Measurements from ENCODE around the gene PPAN. TPM values are rescaled to one million over a fixed set of nuclear protein-coding genes. Genes with fewer than 3 reads are reported as not detected.

PPAN gene
- total RNA-seq, 2 donors from 2014 or later = 14.6 to 39.0 TPM

- no peak for TF ChIP-seq CTCF (IDR thresholded peaks at IDR 0.05)
- H3K27ac ChIP-seq = no peak overlapping the region
- no peaks in the 10 kb centered on the region for H3K9me3 ChIP-seq
- no peak overlapping the region for H3K4me3 ChIP-seq
- peaks cover 0 to 6% of the 10 kb centered on the region in 2 donors for H3K4me1 ChIP-seq (ENCODE audit: control insufficient read depth in 1 of 2, low read depth in 2 of 2)
- no peaks in the 10 kb centered on the region for H3K27me3 ChIP-seq (replicated peaks; ENCODE audit: insufficient read depth)
- no peaks in the 10 kb centered on the region for H3K36me3 ChIP-seq
- DNase-seq (ENCODE audit: low spot score) (no peak), ATAC-seq (ENCODE audit: insufficient number of reproducible peaks, low FRiP score, low read depth) (no peak)
Measured at GRCh38 chr19:10088949-10089554, 17.1 kb upstream of the PPAN start.

- H3K4me3 ChIP-seq = no peak overlapping the region
- ATAC-seq (ENCODE audit: insufficient number of reproducible peaks, low FRiP score, low read depth) (no peak), DNase-seq (ENCODE audit: low spot score) (no peak)
- no peak overlapping the region for H3K27ac ChIP-seq
- TF ChIP-seq CTCF (IDR thresholded peaks at IDR 0.05) = no peak
- H3K9me3 ChIP-seq = no peaks in the 10 kb centered on the region
- H3K4me1 ChIP-seq (ENCODE audit: control insufficient read depth in 1 of 2, low read depth in 2 of 2) = peaks cover 0 to 6% of the 10 kb centered on the region in 2 donors
- no peaks in the 10 kb centered on the region for H3K27me3 ChIP-seq (replicated peaks; ENCODE audit: insufficient read depth)
- no peaks in the 10 kb centered on the region for H3K36me3 ChIP-seq
Measured at GRCh38 chr19:10089801-10090375, 16.3 kb upstream of the PPAN start.

- peaks cover 0 to 14% of the 10 kb centered on the region in 2 donors for H3K4me1 ChIP-seq (ENCODE audit: control insufficient read depth in 1 of 2, low read depth in 2 of 2)
- H3K36me3 ChIP-seq = no peaks in the 10 kb centered on the region
- no peaks in the 10 kb centered on the region for H3K9me3 ChIP-seq
- no peak overlapping the region for H3K27ac ChIP-seq
- H3K4me3 ChIP-seq = no peak overlapping the region
- ATAC-seq (ENCODE audit: insufficient number of reproducible peaks, low FRiP score, low read depth) (no peak), DNase-seq (ENCODE audit: low spot score) (no peak)
- no peaks in the 10 kb centered on the region for H3K27me3 ChIP-seq (replicated peaks; ENCODE audit: insufficient read depth)
- TF ChIP-seq CTCF (IDR thresholded peaks at IDR 0.05) = no peak
Measured at GRCh38 chr19:10091370-10091687, 14.8 kb upstream of the PPAN start.

DNA sequence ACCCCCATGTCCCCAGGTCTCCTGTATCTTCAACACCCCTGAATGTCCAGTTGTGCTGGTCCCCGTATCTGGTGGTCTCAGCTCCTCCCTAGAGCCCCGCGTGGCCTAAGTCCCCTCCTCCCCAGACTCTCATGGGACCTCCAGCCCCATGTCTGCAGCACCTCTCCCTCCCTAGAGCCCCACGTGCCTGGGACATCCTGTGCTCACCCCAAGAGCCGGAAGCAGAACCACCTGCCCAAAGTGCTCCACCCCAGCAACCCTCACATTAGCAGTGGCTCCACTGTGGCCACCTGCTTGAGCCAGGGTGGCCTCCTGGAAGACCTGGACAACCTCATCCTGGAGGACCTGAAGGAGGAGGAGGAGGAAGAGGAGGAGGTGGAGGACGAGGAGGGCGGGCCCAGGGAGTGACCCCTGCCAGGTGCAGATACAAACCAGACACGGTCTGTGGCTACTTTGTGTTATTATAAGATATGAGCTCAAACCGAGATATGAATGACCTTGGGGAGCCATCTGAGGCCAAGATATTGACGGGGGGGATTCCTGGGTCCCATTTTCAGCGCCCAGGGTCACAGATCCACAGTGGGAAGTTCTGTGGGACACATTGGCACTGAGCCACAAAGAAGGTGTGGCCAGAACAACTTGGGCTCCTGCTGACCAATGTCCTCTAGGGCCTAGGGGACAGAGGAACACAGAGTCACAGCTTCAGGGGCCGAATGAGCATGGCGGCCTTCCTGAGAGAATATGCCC lies 14.1 kb upstream of the PPAN start:
- DNase-seq (ENCODE audit: low spot score) (no peak), ATAC-seq (ENCODE audit: insufficient number of reproducible peaks, low FRiP score, low read depth) (no peak)
- no peaks in the 10 kb centered on the region for H3K9me3 ChIP-seq
- no peak overlapping the region for H3K4me3 ChIP-seq
- no peaks in the 10 kb centered on the region for H3K27me3 ChIP-seq (replicated peaks; ENCODE audit: insufficient read depth)
- H3K4me1 ChIP-seq (ENCODE audit: control insufficient read depth in 1 of 2, low read depth in 2 of 2) = peaks cover 0 to 16% of the 10 kb centered on the region in 2 donors
- H3K27ac ChIP-seq = no peak overlapping the region
- H3K36me3 ChIP-seq = no peaks in the 10 kb centered on the region
- TF ChIP-seq CTCF (IDR thresholded peaks at IDR 0.05) = no peak

GRCh38 chr19:10092648-10093294 lies 13.4 kb upstream of the PPAN start:
- ATAC-seq (ENCODE audit: insufficient number of reproducible peaks, low FRiP score, low read depth) (no peak), DNase-seq (ENCODE audit: low spot score) (no peak)
- Histone ChIP-seq H3K4me3 (no peak overlapping the region), H3K36me3 (no peaks in the 10 kb centered on the region), H3K9me3 (no peaks in the 10 kb centered on the region), H3K27me3 (replicated peaks; ENCODE audit: insufficient read depth) (no peaks in the 10 kb centered on the region), H3K4me1 (ENCODE audit: control insufficient read depth in 1 of 2, low read depth in 2 of 2) (peaks cover 0 to 15% of the 10 kb centered on the region in 2 donors), H3K27ac (no peak overlapping the region)
- no peak for TF ChIP-seq CTCF (IDR thresholded peaks at IDR 0.05)

Measured in thoracic aorta (tissue), 2 donors.